K562 (cell line): ENCODE results near the gene FILIP1L. TPM values are rescaled to one million over a fixed set of nuclear protein-coding genes. Genes with fewer than 3 reads are reported as not detected.

Source experiments
- ATAC-seq: fragments of 200-7000 bp; cut with Tn5 transposase; 3 replicates; pipeline ENCODE4 v1.9.1; 2020; ENCODE audit warnings: moderate library complexity
- BruUV-seq: library from RNA; stranded (reverse); fragments of 400-500 nt; replicated peaks from 2 replicates; lab custom pipeline; 2021; lab: Mats Ljungman, UMichigan
- CTCF ChIA-PET: fragments of 300-600 bp; formaldehyde crosslinking; extraction: SDS; loops from one replicate; lab custom pipeline; 2021; ENCODE audit warnings: low intra/inter-chr PET ratio; lab: Yijun Ruan, JAX
- POLR2A ChIA-PET: fragments of 300-600, 350-650 bp; sonication (Branson Sonifier 250); formaldehyde crosslinking; extraction: SDS; loops from one replicate; lab custom pipeline; 2021; ENCODE audit warnings: antibody characterized with exemption, inconsistent platforms; lab: Yijun Ruan, JAX
- DNase-seq, 4 experiments: peaks; one replicate each; pipeline versions ENCODE4 v3.0.0 to v3.0.0-alpha.2; 2011 to 2018; ENCODE audit warnings: low spot score in 3 of 4, mixed read lengths in 3 of 4; ENCODE audit errors: extremely low read depth in 1 of 4
- FAIRE-seq: peaks from 2 replicates; lab custom pipeline; 2011; peaks lifted over from hg19 to GRCh38; lab: Jason Lieb, UNC
- H2AFZ ChIP-seq: 2 replicates; pipeline ENCODE4 v1.6.0; 2011; ENCODE audit warnings: low read depth, low read length, control low read depth, inconsistent platforms
- H3K27ac ChIP-seq: fragments of 200-600 bp; 3 replicates; pipeline ENCODE4 v1.8.0; 2011; ENCODE audit warnings: low read depth, mild to moderate bottlenecking, control low read depth, inconsistent platforms, low read length, moderate library complexity, mixed read lengths; ENCODE audit errors: extremely low read depth
- H3K27me3 ChIP-seq, 2 experiments: fragments of 300-600 bp in 1 of 2; 2 replicates in 1 of 2; 3 replicates in 1 of 2; pipeline versions ENCODE4 v1.6.0 to v1.8.0; 2011; ENCODE audit warnings: inconsistent platforms in 2 of 2, low read length in 2 of 2, mild to moderate bottlenecking in 1 of 2, mixed read lengths in 1 of 2, moderate library complexity in 1 of 2; ENCODE audit not compliant: control insufficient read depth in 2 of 2, insufficient read depth in 2 of 2
- H3K36me3 ChIP-seq: fragments of 300-600 bp; 3 replicates; pipeline ENCODE4 v1.8.0; 2011; ENCODE audit warnings: mild to moderate bottlenecking, low read length, inconsistent platforms; ENCODE audit not compliant: control insufficient read depth, insufficient read depth
- H3K4me1 ChIP-seq, 2 experiments: fragments of 200-600 bp in 1 of 2; replicated peaks in 1 of 2; 2 replicates in 1 of 2; 3 replicates in 1 of 2; pipeline versions ENCODE4 v1.5.1 to v1.8.0; 2011; ENCODE audit warnings: inconsistent platforms in 2 of 2, low read length in 2 of 2, mild to moderate bottlenecking in 1 of 2, mixed read lengths in 1 of 2, moderate library complexity in 1 of 2; ENCODE audit not compliant: control insufficient read depth in 2 of 2, insufficient read depth in 2 of 2
- H3K4me2 ChIP-seq: 2 replicates; pipeline ENCODE4 v1.6.1; 2011; ENCODE audit warnings: low read length, control low read depth, inconsistent platforms, mixed read lengths; ENCODE audit not compliant: insufficient read depth
- H3K4me3 ChIP-seq: fragments of 200-600 bp; sonication (generic), shearing (Covaris generic); 2 replicates; pipeline ENCODE4 v1.5.1; 2016; ENCODE audit warnings: control low read depth, inconsistent platforms
- H3K79me2 ChIP-seq: fragments of 200-600 bp; 3 replicates; pipeline ENCODE4 v1.8.0; 2011; ENCODE audit warnings: low read length, inconsistent platforms; ENCODE audit not compliant: control insufficient read depth, insufficient read depth
- H3K9ac ChIP-seq, 2 experiments: 2 replicates each; pipeline versions ENCODE4 v1.6.0 to v1.6.1; 2011; ENCODE audit warnings: low read depth in 2 of 2, low read length in 2 of 2, control low read depth in 1 of 2, inconsistent platforms in 1 of 2, mild to moderate bottlenecking in 1 of 2, mixed read lengths in 1 of 2; ENCODE audit not compliant: insufficient read depth in 1 of 2
- H3K9me1 ChIP-seq: one replicate; pipeline ENCODE4 v1.6.0; 2011; ENCODE audit warnings: inconsistent platforms, mild to moderate bottlenecking, low read length, moderate library complexity; ENCODE audit not compliant: control insufficient read depth, insufficient read depth
- H3K9me3 ChIP-seq: replicated peaks from 2 replicates; pipeline ENCODE4 v1.5.1; 2011; ENCODE audit warnings: low read depth, low read length, inconsistent platforms; ENCODE audit not compliant: control insufficient read depth, insufficient read depth
- H4K20me1 ChIP-seq: replicated peaks from 2 replicates; pipeline ENCODE4 v1.6.1; 2011; ENCODE audit warnings: low read length, inconsistent platforms, mixed read lengths; ENCODE audit not compliant: control insufficient read depth, insufficient read depth
- BRCA1 ChIP-seq, 2 experiments: fragments of 450-650 bp in 1 of 2; sonication (generic) in 1 of 2; formaldehyde crosslinking in 1 of 2; IDR thresholded peaks; 2 replicates each; pipeline versions ENCODE4 v1.5.0 to v1.6.1; 2017 to 2020; ENCODE audit warnings: mild to moderate bottlenecking in 1 of 2, missing genetic modification reagents in 1 of 2
- KLF16 ChIP-seq: IDR thresholded peaks from 2 replicates; pipeline ENCODE4 v1.6.1; 2016; ENCODE audit warnings: antibody characterized with exemption
- MTF1 ChIP-seq: fragments of 250-450 bp; sonication (Bioruptor Pico); IDR thresholded peaks from 2 replicates; pipeline ENCODE4 v1.9.0; 2021; ENCODE audit warnings: moderate library complexity, mild to moderate bottlenecking, inconsistent platforms, borderline replicate concordance
- NFRKB ChIP-seq: fragments of 450-650 bp; IDR thresholded peaks from 2 replicates; pipeline ENCODE4 v1.6.1; 2016; ENCODE audit warnings: low read depth
- STAT6 ChIP-seq: sonication (generic); formaldehyde crosslinking; IDR thresholded peaks from 2 replicates; pipeline ENCODE4 v1.8.1; 2023; ENCODE audit warnings: mild to moderate bottlenecking, missing genetic modification reagents
- WGBS: fragments of 100-300 bp; shearing (Covaris generic); methylation state at CpG from one replicate; pipeline ENCODE4 v1.1.6; 2016; ENCODE audit warnings: low coverage, mixed read lengths; ENCODE audit not compliant: insufficient coverage; ENCODE audit errors: missing lambda C conversion rate; 5-methylcytosine and 5-hydroxymethylcytosine counted together
- in situ Hi-C: fragments of 300-500 bp; cut with MboI; formaldehyde crosslinking; loops from 4 replicates; pipeline ENCODE4 v1.15.0; 2018; ENCODE audit warnings: inconsistent platforms, mixed read lengths
- intact Hi-C: fragments of 100-400 bp; cut with micrococcal nuclease; formaldehyde crosslinking; loops from 2 replicates; pipeline ENCODE4 v1.14.2; 2022
- polyA plus RNA-seq, 8 experiments: library from polyadenylated mRNA; depleted of rRNA in 4 of 8; stranded (reverse) in 5 of 8; unstranded in 3 of 8; fragments of >200 nt; fragmentation: Nextera tagmentation in 2 of 8; fragmentation: Illumina TruSeq in 1 of 8; extraction: Ambion mirVana in 2 of 8; extraction: Trizol in 1 of 8; gene quantifications; 2 replicates each; pipeline versions ENCODE4 v1.2.1 to v1.2.3, GENCODE V29; 2011 to 2014; ENCODE audit warnings: inconsistent platforms in 1 of 8, missing spikeins in 1 of 8
- total RNA-seq, 7 experiments: library from RNA; depleted of rRNA in 6 of 7; stranded (reverse); fragments of >200 nt in 6 of 7; fragmentation: Illumina TruSeq in 2 of 7; extraction: Trizol in 2 of 7; gene quantifications; 2 replicates each; pipeline versions ENCODE4 v1.2.1 to v1.2.3, GENCODE V29; 2011 to 2021; ENCODE audit warnings: low replicate concordance in 1 of 7
- TF ChIP-seq, protein P1 (sequence below): fragments of 250-450 bp; sonication (Bioruptor Pico); IDR thresholded peaks from 2 replicates; pipeline ENCODE4 v1.4.0; 2020; ENCODE audit warnings: mild to moderate bottlenecking, moderate library complexity
- TF ChIP-seq, protein P2 (sequence below): sonication (generic); formaldehyde crosslinking; IDR thresholded peaks from 2 replicates; pipeline ENCODE4 v1.8.0; 2022; ENCODE audit warnings: mild to moderate bottlenecking, missing genetic modification reagents

The FILIP1L gene
- total and polyA plus RNA-seq, 9 of the 15 experiments (the other 6 are each of a cell fraction or from before 2014, with no cell fraction given), result 0.50 to 2.1 (median 1.1) TPM

GRCh38 chr3:99984668-99985067, 129.6 kb downstream of the FILIP1L start:
- BruUV-seq, result no TSS peak
- POLR2A ChIA-PET, result interaction anchor here (1.0 kb wide), 1 partner anchor 11 kb away, joined by 3 read pairs; no protein-coding TSS in a partner anchor
- Histone ChIP-seq H3K9ac (no peak overlapping the region), H3K36me3 (no peaks in the 10 kb centered on the region), H3K4me3 (no peak overlapping the region), H3K27ac (no peak overlapping the region), H3K9me1 (no peaks in the 10 kb centered on the region), H4K20me1 (no peaks in the 10 kb centered on the region), H3K27me3 (no peaks in the 10 kb centered on the region), H3K79me2 (no peaks in the 10 kb centered on the region; the same call in 2 of the 3 replicates), H3K4me1 (no peaks in the 10 kb centered on the region), H3K9me3 (no peaks in the 10 kb centered on the region), H3K4me2 (no peak overlapping the region), H2AFZ (no peak overlapping the region)
- intact Hi-C loops, result no loop called here
- WGBS, result 58% methylated on average over 2 of the region's 2 CpGs
- CTCF ChIA-PET, result no interaction called here
- DNase-seq, result no peak
- in situ Hi-C loops, result no loop called here
- no peak for FAIRE-seq
- TF ChIP-seq STAT6 (CRISPR knock-in tag) (no peak), NFRKB (no peak), MTF1 (CRISPR knock-in tag) (no peak), BRCA1 (IDR thresholded peaks at IDR 0.05) (no peak), BRCA1 (CRISPR knock-in tag; IDR thresholded peaks at IDR 0.05) (no peak), KLF16 (no peak)
- TF ChIP-seq, protein P1, sequence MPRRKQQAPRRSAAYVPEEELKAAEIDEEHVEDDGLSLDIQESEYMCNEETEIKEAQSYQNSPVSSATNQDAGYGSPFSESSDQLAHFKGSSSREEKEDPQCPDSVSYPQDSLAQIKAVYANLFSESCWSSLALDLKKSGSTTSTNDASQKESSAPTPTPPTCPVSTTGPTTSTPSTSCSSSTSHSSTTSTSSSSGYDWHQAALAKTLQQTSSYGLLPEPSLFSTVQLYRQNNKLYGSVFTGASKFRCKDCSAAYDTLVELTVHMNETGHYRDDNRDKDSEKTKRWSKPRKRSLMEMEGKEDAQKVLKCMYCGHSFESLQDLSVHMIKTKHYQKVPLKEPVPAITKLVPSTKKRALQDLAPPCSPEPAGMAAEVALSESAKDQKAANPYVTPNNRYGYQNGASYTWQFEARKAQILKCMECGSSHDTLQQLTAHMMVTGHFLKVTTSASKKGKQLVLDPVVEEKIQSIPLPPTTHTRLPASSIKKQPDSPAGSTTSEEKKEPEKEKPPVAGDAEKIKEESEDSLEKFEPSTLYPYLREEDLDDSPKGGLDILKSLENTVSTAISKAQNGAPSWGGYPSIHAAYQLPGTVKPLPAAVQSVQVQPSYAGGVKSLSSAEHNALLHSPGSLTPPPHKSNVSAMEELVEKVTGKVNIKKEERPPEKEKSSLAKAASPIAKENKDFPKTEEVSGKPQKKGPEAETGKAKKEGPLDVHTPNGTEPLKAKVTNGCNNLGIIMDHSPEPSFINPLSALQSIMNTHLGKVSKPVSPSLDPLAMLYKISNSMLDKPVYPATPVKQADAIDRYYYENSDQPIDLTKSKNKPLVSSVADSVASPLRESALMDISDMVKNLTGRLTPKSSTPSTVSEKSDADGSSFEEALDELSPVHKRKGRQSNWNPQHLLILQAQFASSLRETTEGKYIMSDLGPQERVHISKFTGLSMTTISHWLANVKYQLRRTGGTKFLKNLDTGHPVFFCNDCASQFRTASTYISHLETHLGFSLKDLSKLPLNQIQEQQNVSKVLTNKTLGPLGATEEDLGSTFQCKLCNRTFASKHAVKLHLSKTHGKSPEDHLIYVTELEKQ (CRISPR knock-in tag), result no peak
- TF ChIP-seq, protein P2, sequence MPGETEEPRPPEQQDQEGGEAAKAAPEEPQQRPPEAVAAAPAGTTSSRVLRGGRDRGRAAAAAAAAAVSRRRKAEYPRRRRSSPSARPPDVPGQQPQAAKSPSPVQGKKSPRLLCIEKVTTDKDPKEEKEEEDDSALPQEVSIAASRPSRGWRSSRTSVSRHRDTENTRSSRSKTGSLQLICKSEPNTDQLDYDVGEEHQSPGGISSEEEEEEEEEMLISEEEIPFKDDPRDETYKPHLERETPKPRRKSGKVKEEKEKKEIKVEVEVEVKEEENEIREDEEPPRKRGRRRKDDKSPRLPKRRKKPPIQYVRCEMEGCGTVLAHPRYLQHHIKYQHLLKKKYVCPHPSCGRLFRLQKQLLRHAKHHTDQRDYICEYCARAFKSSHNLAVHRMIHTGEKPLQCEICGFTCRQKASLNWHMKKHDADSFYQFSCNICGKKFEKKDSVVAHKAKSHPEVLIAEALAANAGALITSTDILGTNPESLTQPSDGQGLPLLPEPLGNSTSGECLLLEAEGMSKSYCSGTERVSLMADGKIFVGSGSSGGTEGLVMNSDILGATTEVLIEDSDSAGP (CRISPR knock-in tag), result no peak
- ATAC-seq, result no peak
